Muscle of leg (tissue), 11 donors: ENCODE measurements around the gene RPL36. TPM values are rescaled to one million over a fixed set of nuclear protein-coding genes. Genes with fewer than 3 reads are reported as not detected.
"Not testable (repeated sequence)": the region's sequence is repeated elsewhere in the genome, so short reads cannot be mapped to it uniquely, and the experiment has no call there.

ENCODE experiments used
- DNase-seq: peaks from one replicate; pipeline ENCODE4 v3.0.0; 2013
- H3K27ac ChIP-seq: one replicate; pipeline ENCODE4 v1.5.1; 2013; ENCODE audit warnings: mild to moderate bottlenecking, low read length, control low read depth
- H3K27me3 ChIP-seq: one replicate; pipeline ENCODE4 v1.6.1; 2013; ENCODE audit warnings: low read length; ENCODE audit not compliant: control insufficient read depth, insufficient read depth
- H3K36me3 ChIP-seq: one replicate; pipeline ENCODE4 v1.6.1; 2013; ENCODE audit warnings: low read length; ENCODE audit not compliant: control insufficient read depth, insufficient read depth
- H3K4me1 ChIP-seq: one replicate; pipeline ENCODE4 v1.6.1; 2013; ENCODE audit warnings: low read length; ENCODE audit not compliant: control insufficient read depth, insufficient read depth
- H3K4me3 ChIP-seq: one replicate; pipeline ENCODE4 v1.5.1; 2013; ENCODE audit warnings: low read length, control low read depth
- H3K9me3 ChIP-seq: replicated peaks from 2 replicates; pipeline ENCODE4 v1.6.1; 2013; ENCODE audit warnings: low read depth, low read length; ENCODE audit not compliant: control insufficient read depth
- WGBS: methylation state at CpG from one replicate; pipeline ENCODE4 v1.1.5; 2013; ENCODE audit warnings: missing lambda C conversion rate; ENCODE audit not compliant: insufficient coverage; 5-methylcytosine and 5-hydroxymethylcytosine counted together
- polyA plus RNA-seq, 8 donors: library from polyadenylated mRNA; unstranded; fragments of 120-200 nt; gene quantifications; one replicate each; pipeline versions ENCODE4 v1.2.1 to v1.2.3, GENCODE V29; 2013; ENCODE audit warnings: inconsistent platforms in 1 of 8, low replicate concordance in 1 of 8; ENCODE audit not compliant: insufficient read length in 8 of 8, insufficient read depth in 1 of 8
- total RNA-seq: library from RNA; stranded (reverse); fragments of 120-200 nt; gene quantifications from one replicate; pipeline ENCODE4 v1.2.4, GENCODE V29; 2013

RPL36 gene
- total and polyA plus RNA-seq, 9 donors: 1,213 to 1,960 (median 1,387) TPM

GRCh38 chr19:5694956-5695648 lies 5.0 kb downstream of the RPL36 start:
- Histone ChIP-seq H3K4me1 (peaks cover 55% of the 10 kb centered on the region), H3K9me3 (no peaks in the 10 kb centered on the region), H3K36me3 (peaks cover 73% of the 10 kb centered on the region), H3K27me3 (no peaks in the 10 kb centered on the region), H3K27ac (peak overlapping the region; percentile 29), H3K4me3 (no peak overlapping the region)
- WGBS: 67% methylated on average over 7 of the region's 8 CpGs
- no peak for DNase-seq

GRCh38 chr19:5695649-5696195 lies 5.6 kb downstream of the RPL36 start:
- WGBS: 71% methylated on average over 24 of the region's 28 CpGs
- H3K27ac ChIP-seq: peak overlapping the region; percentile 29
- DNase-seq: peak; percentile 50
- H3K9me3 ChIP-seq: no peaks in the 10 kb centered on the region
- peaks cover 79% of the 10 kb centered on the region for H3K36me3 ChIP-seq
- H3K4me1 ChIP-seq: peaks cover 54% of the 10 kb centered on the region
- H3K27me3 ChIP-seq: no peaks in the 10 kb centered on the region
- H3K4me3 ChIP-seq: no peak overlapping the region

- Histone ChIP-seq H3K27me3 (no peaks in the 10 kb centered on the region), H3K4me1 (peaks cover 47% of the 10 kb centered on the region), H3K9me3 (no peaks in the 10 kb centered on the region), H3K36me3 (peaks cover 80% of the 10 kb centered on the region), H3K4me3 (no peak overlapping the region), H3K27ac (no peak overlapping the region)
- WGBS: 86% methylated on average over 40 of the region's 42 CpGs
- no peak for DNase-seq
Observed at GRCh38 chr19:5696196-5697021, 6.3 kb downstream of the RPL36 start.

GRCh38 chr19:5697022-5697889 lies 7.2 kb downstream of the RPL36 start:
- WGBS: 68% methylated on average over 24 of the region's 25 CpGs
- Histone ChIP-seq H3K4me3 (no peak overlapping the region), H3K36me3 (peaks cover 72% of the 10 kb centered on the region), H3K4me1 (peaks cover 38% of the 10 kb centered on the region), H3K27me3 (no peaks in the 10 kb centered on the region), H3K27ac (no peak overlapping the region), H3K9me3 (no peaks in the 10 kb centered on the region)
- no peak for DNase-seq

GRCh38 chr19:5697890-5698634 lies 8.0 kb downstream of the RPL36 start:
- H3K27me3 ChIP-seq: no peaks in the 10 kb centered on the region
- no peaks in the 10 kb centered on the region for H3K9me3 ChIP-seq
- no peak overlapping the region for H3K27ac ChIP-seq
- peaks cover 64% of the 10 kb centered on the region for H3K36me3 ChIP-seq
- WGBS: 78% methylated on average over 26 of the region's 30 CpGs
- no peak for DNase-seq
- H3K4me3 ChIP-seq: no peak overlapping the region
- H3K4me1 ChIP-seq: peaks cover 30% of the 10 kb centered on the region

GRCh38 chr19:5698635-5699422 lies 8.7 kb downstream of the RPL36 start:
- Histone ChIP-seq H3K9me3 (no peaks in the 10 kb centered on the region), H3K27me3 (no peaks in the 10 kb centered on the region), H3K27ac (no peak overlapping the region), H3K4me3 (no peak overlapping the region), H3K36me3 (peaks cover 65% of the 10 kb centered on the region), H3K4me1 (peaks cover 22% of the 10 kb centered on the region)
- WGBS: 87% methylated on average over 35 of the region's 38 CpGs
- no peak for DNase-seq

GRCh38 chr19:5700455-5701092 lies 10.5 kb downstream of the RPL36 start:
- DNase-seq: no peak
- peaks cover 9% of the 10 kb centered on the region for H3K4me1 ChIP-seq
- WGBS: 93% methylated on average over 21 of the region's 22 CpGs
- H3K27ac ChIP-seq: no peak overlapping the region
- peaks cover 65% of the 10 kb centered on the region for H3K36me3 ChIP-seq
- H3K4me3 ChIP-seq: no peak overlapping the region
- no peaks in the 10 kb centered on the region for H3K27me3 ChIP-seq
- no peaks in the 10 kb centered on the region for H3K9me3 ChIP-seq

- H3K4me3 ChIP-seq, H3K4me1 ChIP-seq, DNase-seq, H3K9me3 ChIP-seq, H3K27ac ChIP-seq, H3K27me3 ChIP-seq: not testable (repeated sequence)
- WGBS: 88% methylated on average over 5 of the region's 28 CpGs
- peaks cover 64% of the 10 kb centered on the region for H3K36me3 ChIP-seq
Observed at GRCh38 chr19:5702053-5702410, 11.9 kb downstream of the RPL36 start.
